ENCODE results near the gene TMEM236.

The TMEM236 gene

DNA sequence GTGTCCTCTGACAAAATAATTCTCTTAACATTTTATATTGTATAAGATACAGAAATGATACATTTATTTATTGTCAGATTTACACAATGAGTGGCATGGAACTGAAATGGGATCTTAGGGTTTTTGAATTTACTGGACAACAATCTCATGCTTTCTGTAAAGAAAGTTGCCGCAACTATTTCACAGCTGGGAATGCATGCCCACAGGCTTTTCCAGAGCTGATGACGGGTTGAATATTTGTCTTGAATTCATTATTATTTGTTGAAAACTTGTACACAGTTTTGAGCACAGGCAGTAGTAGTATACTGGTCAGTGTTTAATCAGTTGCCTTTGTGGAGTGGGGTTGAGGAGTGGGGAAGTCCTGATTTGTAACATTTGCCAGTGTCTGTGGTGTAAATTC lies 36.6 kb downstream of the TMEM236 start:
- DNase-seq = no peak

GRCh38 chr10:17789396-17789795 lies 37.4 kb downstream of the TMEM236 start:
- DNase-seq = no peak

DNA sequence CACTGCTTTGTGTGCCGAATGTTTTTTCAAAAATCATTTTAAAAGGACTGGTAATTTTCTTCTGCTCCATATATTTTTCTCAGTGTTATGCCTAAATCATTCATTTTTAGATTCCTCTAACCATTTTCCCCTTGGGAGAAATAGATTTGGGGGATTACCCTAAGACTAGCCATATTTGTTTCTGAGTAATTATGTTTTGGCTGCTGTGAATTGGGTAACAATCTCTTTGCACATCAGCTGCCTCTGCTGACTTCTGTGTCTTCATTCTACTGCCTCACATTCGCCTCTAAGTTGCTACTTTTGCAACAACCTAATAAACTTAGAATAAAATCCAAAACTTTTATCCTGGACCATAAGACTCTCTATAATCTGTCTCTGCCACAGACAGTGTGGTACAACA lies 38.6 kb downstream of the TMEM236 start:
- DNase-seq = no peak

- no peak for DNase-seq
These were observed 41.0 kb downstream of the TMEM236 start for GRCh38 chr10:17792991-17793390.

- DNase-seq = no peak
These were observed 42.0 kb downstream of the TMEM236 start for GRCh38 chr10:17793823-17794644.

GRCh38 chr10:17795083-17795482 lies 43.1 kb downstream of the TMEM236 start:
- no peak for DNase-seq

DNA sequence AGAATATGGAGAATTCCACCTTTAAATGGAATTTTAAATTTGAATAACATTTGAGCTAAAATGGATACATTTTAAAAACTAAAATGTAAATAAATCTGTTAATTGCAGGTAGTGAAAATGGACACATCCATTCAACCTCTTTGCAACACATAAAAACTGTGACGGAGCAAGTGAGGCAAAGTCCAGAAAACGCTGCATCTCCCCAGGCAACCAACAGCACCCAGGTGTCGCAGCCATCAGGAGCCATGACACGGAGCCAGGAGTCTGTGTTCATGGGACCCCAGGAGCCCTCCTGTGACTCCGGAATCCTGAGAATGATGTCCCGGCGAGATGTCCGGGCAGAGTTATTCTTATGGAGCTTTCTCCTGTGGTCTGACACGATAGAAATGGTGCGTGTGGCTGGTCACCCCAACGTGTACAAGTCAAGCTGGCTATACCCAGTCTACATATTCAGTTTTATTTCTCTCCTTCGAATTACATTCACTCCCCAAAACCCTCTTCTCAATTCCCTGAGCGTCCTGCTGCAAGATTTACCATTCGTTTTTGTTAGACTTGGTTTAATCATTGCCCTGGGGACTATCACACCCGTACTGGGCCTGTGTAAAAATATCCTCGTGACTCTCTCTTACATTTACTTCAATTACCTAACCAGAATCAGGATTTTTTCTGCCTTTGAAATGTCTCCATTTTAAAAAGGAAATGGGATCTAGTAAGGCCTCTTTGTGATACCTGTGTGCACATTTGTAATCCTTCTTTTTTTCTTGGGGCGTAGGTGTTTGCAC lies 44.0 kb downstream of the TMEM236 start:
- no peak for DNase-seq

- no peak for DNase-seq
These were observed 49.5 kb downstream of the TMEM236 start for GRCh38 chr10:17801507-17801906.

- DNase-seq = no peak
These were observed 50.3 kb downstream of the TMEM236 start for GRCh38 chr10:17802350-17802749.

DNA sequence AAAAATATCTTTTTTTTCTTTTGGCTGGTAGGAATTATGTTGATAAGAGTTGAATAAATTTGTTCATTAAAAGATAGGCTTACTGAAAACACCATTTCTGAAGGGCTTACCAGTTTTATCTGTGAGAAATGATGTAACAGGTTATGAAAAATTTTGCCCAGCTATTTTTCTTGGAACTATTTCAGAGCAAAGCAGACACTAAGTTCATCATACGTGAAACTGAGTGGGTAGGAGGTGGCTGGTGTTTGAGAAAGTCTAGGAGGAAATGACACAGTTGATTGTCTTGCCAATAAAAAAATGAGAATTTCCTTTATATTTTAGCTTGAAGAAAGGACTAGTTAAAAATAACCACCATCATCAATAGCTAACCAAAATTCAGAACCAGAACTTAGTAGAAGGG lies 51.0 kb downstream of the TMEM236 start:
- no peak for DNase-seq

DNA sequence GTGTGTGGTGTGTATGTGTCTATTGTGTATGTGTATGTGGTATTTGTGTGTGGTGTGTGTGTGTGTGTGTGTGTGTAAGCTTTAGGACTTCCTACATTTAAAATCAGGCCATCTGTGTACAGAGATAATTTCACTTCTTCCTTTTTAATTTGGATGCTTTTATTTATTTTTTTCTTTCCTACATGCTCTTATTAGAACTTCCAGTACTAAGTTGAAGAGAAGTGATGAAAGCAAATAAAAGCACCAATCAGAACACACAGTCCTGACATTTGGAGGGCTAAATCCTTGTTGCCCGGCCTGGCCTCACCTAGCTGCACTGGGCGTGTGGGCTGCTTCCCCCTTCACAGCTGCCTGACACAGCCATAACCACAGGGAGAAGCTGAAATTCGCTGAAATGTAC lies 53.3 kb downstream of the TMEM236 start:
- DNase-seq = no peak

- DNase-seq = no peak
These were observed 54.0 kb downstream of the TMEM236 start for GRCh38 chr10:17805921-17806577.

GRCh38 chr10:17808971-17809841 lies 57.2 kb downstream of the TMEM236 start, which contains the start of gene MRC1:
TSS of gene MRC1 (plus strand) at chr10:17809348. CDS start at chr10:17809466, 118 bp downstream.
- DNase-seq = no peak

GRCh38 chr10:17811146-17811865 lies 59.3 kb downstream of the TMEM236 start:
- no peak for DNase-seq

DNA sequence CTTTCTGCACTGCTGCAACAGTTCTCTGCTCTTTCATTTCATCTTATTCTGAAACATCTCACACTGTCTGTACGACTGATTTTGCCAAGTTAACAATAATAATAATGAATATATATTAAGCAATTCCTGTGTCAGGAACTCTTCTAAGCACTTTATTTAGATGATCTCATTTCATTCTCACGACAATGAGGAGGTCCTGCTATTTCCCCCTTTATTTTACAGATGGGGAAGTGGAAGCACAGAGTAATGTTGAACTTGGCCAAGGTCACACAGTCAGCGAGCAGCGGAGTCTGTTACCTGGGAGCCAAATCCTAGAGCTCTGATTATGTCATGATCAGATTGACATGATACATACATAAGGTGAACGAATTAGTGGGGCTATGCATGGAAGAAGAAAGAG lies 63.0 kb downstream of the TMEM236 start:
- no peak for DNase-seq

DNA sequence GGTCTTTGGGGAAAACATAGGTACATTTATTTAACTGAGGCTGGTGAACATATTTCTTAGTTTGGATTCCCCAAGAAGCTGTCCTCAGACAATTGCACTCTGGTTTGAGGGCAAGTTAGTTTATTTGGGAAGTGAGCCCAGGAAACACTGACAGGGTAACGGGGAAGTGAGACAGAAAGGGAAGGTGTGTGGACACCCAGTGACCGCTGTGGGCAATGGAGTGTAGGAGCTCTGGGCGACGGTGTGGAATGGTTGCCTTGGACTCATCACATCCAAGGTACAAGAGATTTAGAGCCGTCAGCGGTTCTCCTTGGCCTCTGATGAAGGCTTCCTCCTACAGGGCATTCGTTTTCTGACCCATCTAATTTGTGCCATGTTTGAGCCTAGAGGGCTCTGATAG lies 64.2 kb downstream of the TMEM236 start:
- DNase-seq = no peak

- no peak for DNase-seq
These were observed 65.3 kb downstream of the TMEM236 start for GRCh38 chr10:17817316-17817715.

- no peak for DNase-seq
These were observed 65.8 kb downstream of the TMEM236 start for GRCh38 chr10:17817790-17818189.

DNA sequence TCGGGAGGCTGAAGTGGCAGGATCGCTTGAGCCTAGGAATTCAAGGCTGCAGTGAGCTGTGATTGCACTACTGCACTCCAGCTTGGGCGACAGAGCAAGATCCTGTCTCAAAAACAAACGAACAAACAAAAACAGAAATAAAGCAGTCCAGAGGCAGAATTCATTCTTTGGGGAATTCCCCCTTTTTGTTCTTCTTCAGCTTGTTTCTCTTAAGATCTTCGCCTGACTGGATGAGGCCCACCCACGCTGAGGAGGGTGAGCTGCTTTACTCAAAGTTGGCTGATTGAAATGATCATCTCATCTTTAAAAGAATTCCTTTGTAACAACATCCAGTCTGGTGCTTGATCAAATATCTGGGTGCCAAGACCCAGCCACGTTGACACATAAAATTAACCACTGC lies 67.8 kb downstream of the TMEM236 start:
- no peak for DNase-seq

- DNase-seq = no peak
These were observed 68.9 kb downstream of the TMEM236 start for GRCh38 chr10:17820943-17821342.

GRCh38 chr10:17821893-17822292 lies 69.9 kb downstream of the TMEM236 start:
- no peak for DNase-seq

DNA sequence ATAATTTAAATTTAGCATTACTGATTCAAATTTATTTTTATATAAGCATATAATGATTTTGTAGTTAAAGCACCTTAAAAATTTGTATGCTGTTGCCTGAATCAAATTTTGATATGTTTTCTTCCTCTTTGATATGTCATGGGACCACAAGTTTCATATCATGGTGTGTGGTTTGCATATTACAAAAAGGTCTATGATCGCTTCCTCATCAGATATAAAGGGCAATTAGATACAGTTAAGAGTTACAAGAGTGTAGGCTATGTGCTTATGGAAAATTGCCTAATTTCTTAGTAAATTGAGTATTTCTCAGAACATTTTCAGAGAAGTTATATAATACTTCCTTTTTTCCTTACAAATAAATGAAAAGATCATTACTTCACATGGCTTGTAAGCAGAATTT lies 79.3 kb downstream of the TMEM236 start:
- DNase-seq = no peak
